GM21528 (cell line): ENCODE measurements around the gene RAD54L.
A peak's percentile ranks its signal among the peaks of the same experiment; 100 is the strongest.
"Not testable (repeated sequence)": the region's sequence is repeated elsewhere in the genome, so short reads cannot be mapped to it uniquely, and the experiment has no call there.

Source experiments
- ATAC-seq: cut with Tn5 transposase; IDR thresholded peaks from one replicate; pipeline ENCODE4 v1.9.1; 2021; ENCODE audit warnings: mild to moderate bottlenecking, moderate library complexity; ENCODE audit not compliant: unreplicated experiment, low FRiP score

Gene RAD54L

GRCh38 chr1:46238865-46239264 is 8.7 kb upstream of the RAD54L start:
- ATAC-seq: not testable (repeated sequence)

GRCh38 chr1:46241733-46242132 is 5.8 kb upstream of the RAD54L start:
- ATAC-seq: not testable (repeated sequence)

GRCh38 chr1:46242918-46243317 is 4.6 kb upstream of the RAD54L start:
- ATAC-seq: no peak

- not testable (repeated sequence) for ATAC-seq
Observed at GRCh38 chr1:46243831-46244230, 3.7 kb upstream of the RAD54L start.

GRCh38 chr1:46244656-46245371 is 2.7 kb upstream of the RAD54L start:
- no peak for ATAC-seq

- ATAC-seq: not testable (repeated sequence)
Observed at GRCh38 chr1:46246136-46246535, 1.4 kb upstream of the RAD54L start.

- peak; percentile 38 for ATAC-seq
Observed at GRCh38 chr1:46246548-46247435, 771 bp upstream of the RAD54L start.

- ATAC-seq: peak; percentile 8
Observed at GRCh38 chr1:46248122-46248920, 758 bp downstream of the RAD54L start.

- ATAC-seq: no peak
Observed at GRCh38 chr1:46254668-46255067, 7.1 kb downstream of the RAD54L start.

- no peak for ATAC-seq
Observed at GRCh38 chr1:46256523-46256922, 9.0 kb downstream of the RAD54L start.

GRCh38 chr1:46262508-46262907 is 14.9 kb downstream of the RAD54L start:
- ATAC-seq: no peak

GRCh38 chr1:46263146-46263545 is 15.6 kb downstream of the RAD54L start:
- no peak for ATAC-seq

GRCh38 chr1:46268578-46268977 is 21.0 kb downstream of the RAD54L start:
- ATAC-seq: no peak

GRCh38 chr1:46274225-46275029 is 26.9 kb downstream of the RAD54L start:
- no peak for ATAC-seq

- no peak for ATAC-seq
Observed at GRCh38 chr1:46275030-46275337, 27.4 kb downstream of the RAD54L start.

- no peak for ATAC-seq
Observed at GRCh38 chr1:46277658-46278373, 30.3 kb downstream of the RAD54L start.

GRCh38 chr1:46278807-46279206 is 31.2 kb downstream of the RAD54L start:
- no peak for ATAC-seq

- no peak for ATAC-seq
Observed at GRCh38 chr1:46280092-46280491, 32.5 kb downstream of the RAD54L start.

- no peak for ATAC-seq
Observed at GRCh38 chr1:46281021-46281420, 33.5 kb downstream of the RAD54L start.

GRCh38 chr1:46284058-46284457 is 36.5 kb downstream of the RAD54L start:
- ATAC-seq: no peak
